Measurements from ENCODE around the gene AMIGO3.
A peak's percentile ranks its signal among the peaks of the same experiment; 100 is the strongest.
"Not testable (repeated sequence)": the region's sequence is repeated elsewhere in the genome, so short reads cannot be mapped to it uniquely, and the experiment has no call there.

The AMIGO3 gene

DNA sequence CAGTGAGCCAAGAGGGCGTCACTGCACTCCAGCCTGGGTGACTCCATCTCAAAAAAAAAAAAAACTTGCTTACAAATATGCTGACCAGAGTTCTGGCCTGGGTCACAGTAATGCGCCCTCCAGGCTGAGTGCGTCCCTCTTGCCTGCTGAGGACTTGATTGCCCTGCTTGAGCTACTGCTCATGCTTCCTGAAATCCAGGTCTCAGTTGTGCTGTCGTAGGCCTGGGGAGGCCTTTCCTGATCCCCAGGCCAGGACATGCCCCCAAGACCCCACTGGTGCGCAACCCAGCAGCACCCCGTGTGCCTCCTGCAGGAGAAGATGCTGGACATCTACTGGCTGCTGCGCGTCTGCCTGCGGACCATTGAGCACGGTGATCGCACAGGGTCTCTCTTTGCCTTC, 7.3 kb downstream of the AMIGO3 start:
- no peak for DNase-seq (ENCODE audit: low spot score)

DNA sequence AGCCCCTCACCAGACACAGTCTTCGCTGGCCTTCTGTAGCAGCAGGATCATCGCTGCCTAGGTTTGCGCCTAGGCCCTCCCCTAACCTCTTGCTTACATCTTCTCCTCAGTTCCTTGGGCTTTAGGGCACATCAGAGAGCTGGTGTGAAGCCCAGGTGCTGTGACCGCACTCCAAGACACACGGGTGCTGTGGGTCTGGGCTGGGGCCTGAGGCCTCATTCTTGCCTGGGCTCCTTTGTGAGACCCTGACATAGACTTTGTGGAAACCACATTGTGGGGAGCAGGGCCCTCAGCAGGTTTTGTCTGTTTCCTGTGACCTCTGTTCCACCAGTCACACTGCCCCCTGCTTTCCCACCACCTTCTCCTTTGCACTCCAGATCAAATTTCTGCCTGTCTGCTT, 8.0 kb downstream of the AMIGO3 start:
- DNase-seq (ENCODE audit: low spot score), result no peak

DNA sequence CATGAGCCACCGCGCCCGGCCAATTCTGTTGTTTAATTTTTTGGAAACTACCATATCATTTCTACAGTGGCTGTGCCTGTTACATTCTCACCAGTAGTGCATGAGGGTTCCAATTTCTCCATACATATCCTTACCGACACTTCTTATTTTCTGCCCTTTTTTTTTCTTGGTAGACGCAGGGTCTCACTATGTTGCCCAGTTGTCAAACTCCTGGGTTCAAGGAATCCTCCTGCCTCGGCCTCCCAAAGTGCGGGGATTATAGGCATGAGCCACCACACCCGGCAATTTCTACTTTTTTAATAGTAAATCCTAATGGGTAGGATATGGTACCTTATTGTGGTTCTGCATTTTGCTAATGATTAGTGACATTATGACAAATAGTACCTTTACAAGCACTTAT, 9.6 kb downstream of the AMIGO3 start:
- DNase-seq (ENCODE audit: low spot score), result no peak

DNA sequence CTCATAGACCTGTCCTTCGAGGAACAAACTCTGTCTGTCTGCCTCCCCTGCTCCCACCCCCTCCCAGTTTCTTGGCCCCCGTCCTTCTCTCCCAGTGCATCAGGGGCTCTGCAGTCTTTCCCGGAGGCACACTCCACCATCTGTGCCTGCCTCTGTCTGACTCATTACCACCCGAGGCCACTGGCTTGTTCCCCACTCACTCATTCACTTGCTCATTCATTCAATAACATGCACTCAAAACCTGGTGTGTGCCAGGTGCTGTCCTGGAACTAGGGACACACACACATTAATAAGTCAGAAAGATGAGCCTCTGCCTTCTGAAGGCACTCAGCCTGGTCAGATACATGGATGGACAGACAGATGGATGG, 12.4 kb downstream of the AMIGO3 start:
- no peak for DNase-seq (ENCODE audit: low spot score)

DNA sequence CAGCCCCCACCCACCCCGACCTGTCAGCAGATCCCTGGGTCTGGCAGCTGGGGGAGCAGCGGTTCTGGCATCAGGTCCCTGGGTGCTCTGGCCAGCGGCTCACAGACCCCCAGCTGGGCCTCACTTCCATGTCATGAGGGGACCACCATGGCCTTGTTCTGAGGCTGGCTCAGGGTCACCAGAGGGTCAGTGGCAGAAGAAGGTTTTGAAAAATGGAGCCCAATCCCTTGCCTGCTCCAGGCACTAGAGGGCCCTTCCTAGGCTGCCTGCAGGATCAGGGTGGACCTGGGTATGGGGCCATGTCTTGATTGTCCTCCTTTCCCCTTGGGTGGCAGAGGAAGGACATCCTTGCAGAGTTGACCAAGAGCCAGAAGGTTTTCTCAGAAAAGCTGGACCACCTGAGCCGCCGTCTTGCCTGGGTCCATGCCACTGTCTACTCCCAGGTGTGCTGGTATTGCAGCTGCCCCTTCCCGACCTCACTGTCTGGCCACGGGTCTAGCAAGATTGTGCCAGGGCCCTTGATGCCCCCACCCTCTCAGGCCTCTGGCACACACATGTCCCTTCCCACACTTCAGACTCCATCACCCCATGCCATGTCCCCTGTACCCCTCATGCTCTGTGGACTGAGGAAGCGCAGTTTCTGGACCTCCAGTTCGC, 12.9 kb downstream of the AMIGO3 start:
- DNase-seq (ENCODE audit: low spot score), result no peak

DNA sequence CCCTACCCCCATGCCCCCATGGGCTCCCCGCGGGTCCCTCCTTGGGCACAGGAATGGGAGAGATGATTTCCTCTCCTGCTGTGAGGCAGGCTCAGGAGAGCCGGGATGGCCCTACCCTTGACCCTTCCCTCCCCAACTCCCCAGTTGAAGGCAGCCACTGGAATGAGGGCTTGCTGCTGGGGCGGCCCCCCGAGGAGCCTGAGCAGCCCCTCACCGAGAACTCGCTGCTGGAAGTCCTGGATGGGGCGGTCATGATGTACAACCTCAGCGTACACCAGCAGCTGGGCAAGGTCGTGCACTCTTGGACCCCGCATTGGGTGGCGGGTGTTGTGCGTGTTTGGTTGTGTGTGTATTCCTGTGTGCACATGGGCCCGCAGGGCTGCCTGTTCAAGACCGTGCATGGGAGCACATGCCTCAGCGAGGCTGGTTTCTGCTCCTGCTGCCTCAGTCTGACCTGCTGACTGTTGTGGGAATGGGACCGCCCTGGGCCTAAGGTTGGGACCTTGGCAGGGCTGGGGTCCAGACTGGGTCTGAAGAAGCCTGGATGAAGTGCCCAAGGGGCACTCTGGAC, 14.0 kb downstream of the AMIGO3 start:
- no peak for DNase-seq (ENCODE audit: low spot score)

DNA sequence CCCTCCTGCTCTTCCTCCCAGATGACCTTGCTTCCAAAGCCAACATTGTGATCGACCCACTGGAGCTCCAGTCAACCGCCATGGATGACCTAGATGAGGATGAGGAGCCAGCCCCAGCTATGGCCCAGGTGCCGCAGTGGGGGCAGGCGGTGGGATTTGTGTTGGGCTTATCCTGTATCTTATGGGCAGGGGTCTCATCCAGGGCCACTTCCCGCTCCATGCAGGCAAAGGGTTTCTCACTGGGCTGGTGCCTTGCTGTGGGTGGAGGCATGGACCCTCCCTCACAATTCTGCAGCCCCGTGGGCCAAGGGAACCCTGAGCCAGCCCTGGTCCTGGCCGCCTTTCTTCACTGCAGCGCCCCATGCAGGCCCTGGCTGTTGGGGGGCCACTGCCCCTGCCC, 14.9 kb downstream of the AMIGO3 start:
- DNase-seq (ENCODE audit: low spot score), result no peak

DNA sequence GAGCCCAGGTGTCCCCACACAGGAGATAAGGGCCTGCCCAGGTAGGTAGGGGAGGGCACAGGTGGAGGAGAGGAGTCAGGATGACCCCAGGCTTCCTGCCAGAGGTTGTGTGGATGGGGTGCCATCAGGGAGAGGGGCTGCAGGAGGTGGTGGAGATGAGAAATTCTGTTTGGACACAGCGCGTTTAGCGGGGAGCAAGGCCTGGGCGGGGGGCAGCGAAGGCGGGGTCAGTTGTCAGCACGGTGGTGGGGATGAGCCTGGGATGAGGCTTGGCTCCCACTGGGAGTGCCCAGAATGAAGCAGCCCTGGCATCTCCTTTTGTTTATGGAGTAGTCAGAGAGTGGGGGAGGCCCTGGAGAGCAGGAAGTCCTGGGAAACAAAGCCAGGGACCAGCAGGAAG, 15.5 kb downstream of the AMIGO3 start:
- no peak for DNase-seq (ENCODE audit: low spot score)

DNA sequence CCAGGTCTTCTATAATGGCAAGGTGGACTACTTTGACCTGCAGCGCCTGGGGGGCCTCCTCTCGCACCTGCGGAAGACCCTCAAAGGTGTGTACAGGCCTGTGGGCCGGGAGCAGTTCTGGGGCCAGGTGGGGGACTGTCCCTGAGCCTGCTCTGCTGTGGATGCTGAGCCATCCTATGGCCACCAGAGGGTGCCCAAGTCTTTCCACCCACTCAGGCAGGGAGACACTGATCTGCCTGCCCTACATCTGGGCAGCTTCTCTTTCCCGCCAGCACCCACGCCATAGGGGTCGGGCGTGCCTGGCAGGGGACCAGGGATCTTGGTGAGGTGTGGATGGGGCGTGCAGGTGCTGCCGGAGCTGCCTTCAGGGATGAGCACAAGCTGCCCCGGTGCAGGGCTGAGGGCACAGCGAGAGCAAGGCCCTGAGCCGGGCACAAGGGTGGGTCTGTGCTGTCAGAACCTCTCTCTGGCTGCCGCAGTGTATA, 16.0 kb downstream of the AMIGO3 start:
- peak; percentile 71 for DNase-seq (ENCODE audit: low spot score)

DNA sequence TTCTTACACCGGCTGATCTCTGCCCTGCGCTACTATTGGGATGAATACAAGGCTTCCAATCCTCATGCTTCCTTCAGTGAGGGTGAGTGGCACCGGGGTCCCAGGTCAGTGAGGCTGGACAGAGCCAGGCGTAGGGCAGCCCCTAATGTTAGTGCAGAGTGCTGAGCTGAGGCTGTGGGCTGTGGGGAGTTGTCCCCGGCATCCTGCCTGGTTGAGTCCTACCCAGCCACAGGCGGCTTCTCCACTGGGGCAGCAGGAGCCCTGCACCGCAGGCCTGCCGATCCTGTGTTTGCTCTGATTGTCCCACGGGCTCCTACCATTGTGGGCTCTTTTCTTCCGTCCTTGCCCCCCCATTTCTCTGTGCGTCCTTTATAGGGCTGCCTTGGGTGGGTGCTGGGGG, 16.8 kb downstream of the AMIGO3 start:
- DNase-seq (ENCODE audit: low spot score), result no peak

DNA sequence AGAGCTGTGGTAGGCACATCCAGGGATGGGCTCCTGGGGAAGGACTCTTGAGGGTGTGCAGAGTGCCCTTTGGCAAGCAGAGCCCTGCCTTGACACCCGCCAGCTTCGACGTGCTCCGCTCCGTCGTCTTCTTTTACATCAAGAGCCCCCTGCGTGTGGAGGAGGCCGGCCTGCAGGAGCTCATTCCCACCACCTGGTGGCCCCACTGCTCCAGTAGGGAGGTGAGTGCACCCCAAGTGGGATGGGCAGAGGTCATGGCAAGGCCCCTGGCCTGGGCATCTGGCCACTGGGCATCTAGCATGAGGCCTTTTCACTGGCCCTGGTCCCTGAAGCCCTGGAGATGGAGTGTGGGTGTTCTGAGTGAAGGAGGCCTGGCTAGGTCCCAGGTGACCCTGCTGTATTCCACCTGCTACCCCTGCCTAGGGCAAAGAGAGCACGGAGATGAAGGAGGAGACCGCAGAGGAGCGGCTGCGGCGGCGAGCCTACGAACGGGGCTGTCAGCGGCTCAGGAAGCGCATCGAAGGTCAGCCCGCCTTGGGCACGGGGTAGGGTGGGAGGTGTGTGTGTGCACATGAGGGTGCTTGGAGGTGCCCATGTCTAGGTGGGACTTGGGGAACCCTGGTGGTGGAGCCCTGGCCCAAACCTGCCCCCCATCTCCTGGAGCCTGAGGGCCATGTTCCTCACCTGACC, 18.0 kb downstream of the AMIGO3 start:
- DNase-seq (ENCODE audit: low spot score), result peak; percentile 71

DNA sequence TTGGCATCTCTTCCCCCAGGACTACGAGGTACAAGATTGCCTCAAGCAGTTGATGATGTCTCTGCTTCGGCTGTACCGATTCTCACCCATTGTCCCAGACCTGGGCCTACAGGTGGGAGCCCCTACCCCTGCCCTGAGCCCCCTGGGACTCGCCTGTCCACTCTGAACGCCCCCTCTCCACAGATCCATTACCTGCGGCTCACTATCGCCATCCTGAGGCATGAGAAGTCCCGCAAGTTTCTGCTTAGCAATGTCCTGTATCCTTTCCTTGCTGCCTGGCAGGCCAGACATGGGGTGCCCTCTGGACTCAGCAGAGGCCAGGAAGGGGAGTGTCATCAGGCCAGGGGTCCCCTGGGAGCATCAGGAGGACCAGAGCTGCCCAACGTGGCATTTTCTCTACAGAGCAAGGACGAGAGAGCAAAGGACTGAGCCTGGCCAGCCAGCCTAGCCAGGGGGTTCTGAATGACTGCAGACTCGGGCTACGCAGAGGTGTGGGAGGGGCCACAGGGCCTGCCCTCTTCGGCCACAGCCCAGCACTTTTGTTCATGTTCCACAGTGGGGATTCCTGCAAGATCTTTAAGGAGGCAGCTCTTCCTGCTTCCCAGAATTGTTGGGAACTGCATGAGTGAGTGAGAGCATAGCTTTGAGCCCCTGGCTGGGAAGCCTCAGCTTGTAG, 18.9 kb downstream of the AMIGO3 start:
- no peak for DNase-seq (ENCODE audit: low spot score)

DNA sequence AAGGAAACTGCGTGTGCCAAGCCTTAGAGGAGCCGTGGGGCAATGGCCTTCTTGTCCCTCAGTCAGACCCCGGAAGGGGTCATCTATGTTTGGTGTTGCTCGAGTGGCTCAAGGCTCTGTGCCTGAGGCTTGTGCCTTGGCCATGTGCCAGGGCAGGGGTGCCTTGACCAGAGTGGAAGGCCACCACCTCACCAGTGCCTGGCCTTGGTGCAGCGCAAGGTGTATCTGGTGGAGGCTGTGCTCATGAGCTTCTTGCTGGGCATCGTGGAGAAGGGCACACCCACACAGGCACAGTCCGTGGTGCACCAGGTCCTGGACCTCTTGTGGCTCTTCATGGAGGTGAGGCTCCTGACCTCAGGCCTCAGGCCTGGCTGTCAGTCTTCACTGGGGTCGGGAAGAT, 19.5 kb downstream of the AMIGO3 start:
- DNase-seq (ENCODE audit: low spot score), result no peak

DNA sequence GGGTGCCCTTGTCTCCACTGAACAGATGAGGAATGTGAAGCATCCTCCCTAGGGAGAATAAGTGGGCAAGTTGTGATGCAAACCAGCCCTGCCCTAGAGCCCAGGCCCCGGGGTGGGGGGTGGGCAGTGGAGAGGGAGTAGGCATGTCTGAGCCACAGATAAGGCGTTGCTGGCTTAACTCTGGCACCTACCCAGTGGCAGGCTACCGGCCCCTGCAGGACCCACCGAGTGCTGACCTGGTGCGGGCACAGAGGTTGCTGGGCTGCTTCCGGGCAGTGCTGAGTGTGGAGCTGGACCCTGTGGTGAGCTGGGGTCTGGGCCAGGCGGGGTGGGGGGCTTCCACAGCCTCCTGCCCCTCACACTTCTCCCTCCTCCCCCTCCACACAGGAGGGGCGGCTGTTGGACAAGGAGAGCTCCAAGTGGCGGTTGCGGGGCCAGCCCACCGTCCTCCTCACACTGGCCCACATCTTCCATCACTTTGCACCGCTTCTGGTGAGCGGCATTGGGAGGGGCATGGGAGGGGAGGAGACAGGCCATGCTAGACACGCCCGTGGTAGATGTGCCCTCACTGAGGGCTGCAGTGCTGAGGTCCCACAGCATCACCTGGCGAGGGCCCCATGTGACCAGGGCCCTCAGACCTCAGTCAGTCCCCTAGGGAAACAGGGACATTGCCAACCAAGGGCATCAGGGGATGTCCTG, 20.1 kb downstream of the AMIGO3 start:
- no peak for DNase-seq (ENCODE audit: low spot score)

DNA sequence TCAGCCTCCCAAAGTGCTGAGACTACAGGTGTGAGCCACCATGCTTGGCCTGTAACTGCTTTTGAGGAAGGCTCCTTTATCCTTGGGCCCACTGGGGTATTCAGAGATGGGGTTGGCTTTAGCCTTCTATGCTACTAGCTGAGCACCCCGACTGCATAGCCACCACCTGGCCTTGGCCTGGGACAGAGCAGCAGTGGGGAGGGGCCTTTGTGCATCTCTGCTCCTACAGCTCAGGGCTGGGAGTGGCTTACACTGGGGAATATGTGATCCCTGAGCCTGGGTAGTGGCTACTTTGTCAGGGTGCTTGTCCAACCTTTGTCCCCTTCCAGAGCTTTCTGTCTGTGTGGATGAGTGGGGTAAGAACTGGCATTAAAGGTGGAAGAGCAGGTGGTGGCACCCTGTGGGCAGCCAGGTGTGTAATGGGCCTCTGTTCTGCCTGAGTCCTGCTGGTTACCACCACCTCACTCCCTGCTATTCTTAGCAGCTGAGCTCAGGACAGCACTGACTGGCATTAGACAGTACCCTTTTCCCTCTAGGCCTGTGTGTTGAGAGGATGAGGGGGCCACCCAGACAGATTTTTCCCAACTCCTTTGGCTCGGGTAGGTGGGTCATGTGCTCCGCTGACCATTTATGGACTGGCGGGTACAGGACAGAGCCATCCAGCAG, 24.0 kb downstream of the AMIGO3 start:
- DNase-seq (ENCODE audit: low spot score), result not testable (repeated sequence)

DNA sequence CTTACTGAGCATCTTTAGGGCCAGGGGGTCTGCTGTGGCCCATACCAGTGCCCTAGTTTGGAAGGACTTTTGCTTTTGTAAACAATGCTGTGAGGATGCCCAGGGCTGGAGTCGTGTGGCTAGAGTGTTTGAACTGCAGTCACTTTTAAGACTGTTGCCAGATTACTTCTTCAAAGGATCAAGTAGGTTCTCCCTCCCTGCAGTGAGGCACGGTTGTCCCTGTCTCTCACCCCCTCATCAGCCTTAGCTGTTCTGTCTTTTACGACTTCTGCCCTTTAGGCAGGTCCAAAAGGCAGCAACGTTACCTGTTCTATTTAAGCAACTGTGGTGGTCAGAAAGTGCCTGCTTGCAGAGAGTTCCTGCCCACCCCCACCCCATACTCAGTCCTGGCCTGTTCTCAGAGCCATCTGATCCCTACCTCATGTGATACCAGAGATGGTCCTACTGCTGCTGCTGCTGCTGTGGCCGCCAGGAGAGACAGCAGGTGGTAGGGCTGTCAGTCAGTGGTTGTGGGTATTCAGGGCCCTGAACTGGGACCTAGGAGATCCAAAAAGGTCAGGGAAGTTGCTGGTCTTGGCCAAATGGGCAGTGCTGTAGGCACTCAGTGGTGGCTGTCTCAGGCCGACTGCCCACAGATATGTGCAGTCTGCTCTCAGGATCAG, 24.9 kb downstream of the AMIGO3 start:
- DNase-seq (ENCODE audit: low spot score), result not testable (repeated sequence)

DNA sequence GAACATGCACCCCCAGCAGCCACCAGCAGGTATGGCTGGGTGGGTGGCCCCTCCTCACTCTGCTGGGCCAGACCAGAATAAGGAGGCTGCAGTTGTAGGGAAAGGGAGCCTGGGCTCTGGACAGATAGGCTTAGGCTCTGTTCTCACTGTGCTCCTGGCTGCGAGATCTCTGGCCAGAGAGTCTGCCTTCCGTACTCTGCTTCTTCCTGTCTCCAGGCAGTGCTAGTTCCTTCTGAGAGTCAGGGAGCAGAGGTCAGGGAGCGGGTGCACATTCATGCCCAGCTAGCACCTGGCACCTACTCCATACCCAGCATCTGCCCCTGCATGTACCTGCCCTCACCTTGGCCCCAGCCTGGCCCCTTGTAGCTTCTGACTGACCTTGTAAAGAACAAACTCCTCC, 28.0 kb downstream of the AMIGO3 start:
- not testable (repeated sequence) for DNase-seq (ENCODE audit: low spot score)

DNA sequence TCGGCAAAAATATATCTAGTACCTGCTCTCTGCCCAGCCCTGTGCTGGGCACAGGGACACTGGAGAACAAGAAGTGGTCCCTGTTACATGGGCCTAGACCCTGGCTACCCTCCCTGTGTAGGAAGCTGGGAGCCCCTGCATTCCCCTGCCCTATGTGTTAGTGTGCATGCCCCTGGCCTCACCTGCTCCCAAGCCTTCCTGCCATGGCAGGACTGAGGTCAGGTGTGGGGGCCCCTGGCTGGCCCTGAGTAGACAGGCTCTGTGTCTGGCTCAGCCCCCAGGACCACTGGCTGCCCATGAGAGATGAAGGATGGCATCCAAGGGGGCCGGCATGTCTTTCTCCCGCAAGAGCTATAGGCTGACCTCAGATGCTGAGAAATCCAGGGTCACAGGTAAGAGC, 28.6 kb downstream of the AMIGO3 start:
- DNase-seq (ENCODE audit: low spot score), result not testable (repeated sequence)

DNA sequence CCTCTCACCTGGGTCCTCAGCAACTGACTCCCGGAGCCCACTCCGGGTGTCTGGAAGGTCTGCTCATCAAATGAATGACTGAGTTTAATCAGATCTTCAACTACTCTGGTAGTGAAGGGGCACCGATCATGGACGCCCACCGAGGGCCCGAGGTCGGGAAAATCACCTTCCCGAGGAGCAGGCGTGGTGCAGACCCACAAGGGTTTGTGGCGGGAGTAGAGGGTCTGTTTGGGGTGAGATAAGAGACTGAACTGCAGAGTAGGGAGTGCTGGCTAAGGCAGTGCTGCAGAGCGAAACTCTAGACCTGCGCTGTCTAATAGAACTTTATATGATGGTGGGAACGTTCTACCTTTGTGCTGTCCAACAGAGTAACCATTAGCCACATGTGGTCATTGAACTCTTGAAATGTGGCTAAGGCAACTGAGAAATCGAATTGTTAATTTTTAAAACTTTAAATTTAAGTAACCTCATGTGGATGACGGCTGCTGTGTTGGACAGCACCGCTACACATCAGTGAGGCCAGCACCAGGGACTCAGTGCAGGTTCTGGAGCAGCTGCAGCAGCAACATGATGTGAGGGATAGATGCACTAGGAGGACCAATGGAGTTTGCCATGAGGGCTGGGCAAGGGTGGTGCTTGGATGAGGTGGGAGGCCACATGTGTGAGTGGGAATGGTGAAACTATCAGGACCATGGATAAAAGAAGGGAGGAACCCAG, 29.4 kb downstream of the AMIGO3 start:
- DNase-seq (ENCODE audit: low spot score), result not testable (repeated sequence)

DNA sequence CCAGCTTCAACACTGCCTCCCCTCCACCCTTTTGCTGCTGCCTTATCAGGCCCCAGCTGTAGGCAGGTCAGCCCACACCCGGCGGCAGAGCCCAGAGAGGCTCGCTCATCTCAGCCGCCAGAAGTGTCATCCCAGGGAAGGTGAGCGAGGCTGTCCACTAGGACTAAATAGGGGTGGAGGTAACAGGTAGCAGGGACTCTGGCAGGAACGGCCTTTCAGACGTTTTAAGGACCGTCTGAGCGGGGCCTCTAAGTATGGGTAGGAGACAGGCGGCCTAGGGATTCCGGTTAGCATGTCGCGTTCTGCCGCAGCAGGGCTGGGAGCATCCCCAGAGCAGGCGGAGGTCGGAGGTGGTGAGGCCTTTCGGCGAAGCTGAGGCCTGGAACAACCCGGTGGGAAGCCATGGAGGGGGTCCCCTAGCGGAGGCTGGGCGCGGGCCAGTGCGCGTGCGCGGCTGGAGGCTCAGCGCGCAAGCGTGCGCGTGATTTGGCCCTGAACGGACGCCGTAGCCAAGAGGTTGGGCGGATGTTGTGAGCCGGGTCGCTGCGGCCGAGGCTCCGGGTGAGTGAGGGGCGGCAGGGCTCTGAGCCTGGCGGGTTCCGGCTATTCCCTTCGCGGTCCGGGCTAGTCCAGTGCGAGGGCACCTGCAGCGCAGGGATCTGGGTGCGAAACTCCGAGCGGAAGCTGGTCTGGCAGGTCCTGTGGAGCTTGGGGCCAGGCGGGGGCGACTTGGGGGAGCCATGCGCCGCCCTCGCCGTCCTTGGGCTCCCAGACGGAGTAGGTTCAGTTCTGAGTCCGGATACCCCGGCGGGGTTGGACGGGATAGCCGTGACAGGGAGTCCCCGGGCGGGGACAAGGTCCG, 30.2 kb downstream of the AMIGO3 start, which contains the start of the genes MST1 and RNF123:
Gene MST1, minus strand, starts transcription at position 429 of the 862 bp plus-strand sequence. CDS start 783 bp downstream, outside the sequence.
Gene RNF123, plus strand, starts transcription at position 512 of the 862 bp plus-strand sequence. CDS start 1,609 bp downstream, outside the sequence.
- peak; percentile 98 for DNase-seq (ENCODE audit: low spot score)

All from ecto neural progenitor cell (in vitro differentiated cells).